Glomerular visceral epithelial cell (primary cell): Measurements from ENCODE around the gene AGT.
A peak's percentile ranks its signal among the peaks of the same experiment; 100 is the strongest.
"Not testable (repeated sequence)": the region's sequence is repeated elsewhere in the genome, so short reads cannot be mapped to it uniquely, and the experiment has no call there.

Experiments used
- DNase-seq: peaks from one replicate; pipeline ENCODE4 v3.0.0-alpha.2; 2016; ENCODE audit errors: extremely low spot score

AGT gene

DNA sequence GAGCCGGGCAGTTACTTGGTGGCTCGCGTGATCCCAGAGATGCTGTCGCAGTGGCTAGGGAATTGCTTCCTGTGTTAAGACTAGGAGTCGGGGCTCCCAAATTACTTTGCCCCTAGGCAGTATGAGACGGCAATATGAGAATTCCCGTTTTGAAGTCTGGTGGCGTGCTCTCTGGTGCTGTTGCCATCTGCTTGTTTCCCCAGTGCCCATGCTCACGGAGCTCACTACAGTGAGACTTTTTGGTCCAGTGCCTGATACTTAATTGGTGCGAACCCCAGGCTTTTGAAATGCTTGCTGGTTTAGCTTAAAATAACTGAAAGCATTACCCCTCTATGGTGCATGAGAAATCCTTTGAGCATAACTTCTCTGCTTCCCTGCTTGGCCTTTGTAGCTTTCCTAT is 22.3 kb downstream of the AGT start:
- DNase-seq = no peak

GRCh38 chr1:230690101-230690500 is 23.8 kb downstream of the AGT start:
- no peak for DNase-seq

DNA sequence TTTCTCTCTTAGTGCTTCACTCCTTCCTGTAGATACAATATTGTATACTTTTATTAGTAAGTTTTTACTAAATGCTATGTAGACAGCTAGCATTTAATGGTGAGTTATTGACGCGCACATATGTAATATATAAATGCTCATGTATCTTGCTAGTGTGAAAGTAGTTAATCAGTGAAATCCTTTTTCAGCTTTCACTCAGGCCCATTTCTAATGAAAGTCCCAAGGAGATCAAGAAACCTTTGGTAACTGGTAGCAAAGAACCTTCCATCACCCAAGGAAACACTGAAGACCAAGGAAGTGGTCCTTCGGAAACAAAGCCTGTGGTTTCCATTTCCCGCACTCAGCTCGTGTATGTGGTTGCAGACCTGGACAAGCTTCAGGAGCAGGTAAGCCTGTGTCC is 27.2 kb downstream of the AGT start:
- DNase-seq = no peak

DNA sequence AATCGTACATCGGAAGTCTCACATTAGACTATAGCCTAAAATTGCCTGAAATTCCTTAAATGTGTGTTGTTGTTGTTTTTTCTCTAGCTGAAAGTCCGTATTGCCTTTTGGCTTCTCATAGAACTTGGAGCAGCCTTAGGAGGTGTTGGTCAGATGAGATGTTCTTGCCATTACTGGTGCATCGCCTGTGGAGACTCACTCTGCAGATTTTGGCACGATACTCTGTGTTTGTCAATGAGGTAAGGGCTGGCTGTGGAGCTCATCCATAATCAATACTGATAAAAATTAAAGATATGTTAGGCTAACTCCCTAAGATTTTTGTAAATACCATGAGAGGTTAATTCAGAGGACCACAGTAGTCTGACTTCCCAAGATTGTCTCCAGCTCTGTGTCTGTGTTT is 28.9 kb downstream of the AGT start:
- no peak for DNase-seq

DNA sequence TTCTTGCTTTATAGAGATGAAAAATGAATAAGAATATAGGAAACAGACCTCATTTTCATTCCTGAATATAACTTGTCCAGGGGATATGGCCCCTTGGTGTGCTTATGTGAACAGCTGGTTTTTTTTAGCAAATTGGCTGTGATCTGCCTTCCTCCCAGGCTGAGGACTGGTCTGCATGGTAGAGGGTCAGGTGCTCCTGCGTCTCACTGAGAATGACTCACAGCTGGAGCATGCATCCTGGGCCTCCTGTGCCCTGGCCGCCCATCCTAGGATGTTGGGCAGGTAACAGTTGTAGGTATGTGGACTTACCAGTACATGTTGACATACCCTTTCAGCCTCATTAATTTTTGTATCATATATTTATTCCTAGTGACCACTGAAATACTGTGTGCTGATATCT is 29.8 kb downstream of the AGT start:
- DNase-seq = no peak

DNA sequence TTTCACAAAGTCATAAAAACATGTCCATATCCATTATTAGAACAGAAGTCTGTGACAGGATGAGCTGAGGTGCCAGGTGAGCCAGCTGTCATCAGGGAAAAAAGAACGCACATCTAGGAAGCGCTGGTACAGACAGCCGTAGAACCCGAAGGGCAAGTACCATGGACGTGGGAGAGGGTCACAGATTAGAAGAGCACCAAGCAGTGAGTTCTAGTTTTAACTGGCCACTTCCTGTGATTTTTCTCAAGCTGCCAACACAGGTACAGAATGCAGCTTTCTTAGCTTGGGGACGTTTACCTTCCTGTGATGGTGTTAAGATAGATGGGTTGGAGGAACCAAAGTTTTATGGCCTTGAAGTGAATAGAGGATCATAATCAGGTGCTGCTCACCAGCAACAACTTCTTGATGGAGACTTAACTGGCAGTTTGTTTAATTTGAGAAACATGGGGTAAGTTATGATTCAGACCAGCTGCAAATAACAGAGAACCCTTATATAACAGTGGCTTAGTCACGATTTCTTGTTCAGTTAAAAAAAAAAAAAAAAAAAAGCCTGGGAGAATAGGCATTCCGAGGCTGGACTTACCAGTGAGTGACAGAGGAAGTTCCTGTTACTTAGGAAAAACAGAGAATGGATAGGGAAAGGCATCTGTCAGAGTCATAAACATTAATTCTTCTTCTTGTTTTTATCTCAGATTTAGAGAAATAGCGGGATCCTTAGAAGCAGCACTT is 30.9 kb downstream of the AGT start:
- no peak for DNase-seq

GRCh38 chr1:230682274-230682673 is 31.6 kb downstream of the AGT start:
- peak; percentile 25 for DNase-seq

GRCh38 chr1:230681599-230681998 is 32.3 kb downstream of the AGT start:
- peak; percentile 80 for DNase-seq

- DNase-seq = no peak
Measured at GRCh38 chr1:230680300-230681025, 33.5 kb downstream of the AGT start.

- no peak for DNase-seq
Measured at GRCh38 chr1:230679825-230680224, 34.1 kb downstream of the AGT start.

DNA sequence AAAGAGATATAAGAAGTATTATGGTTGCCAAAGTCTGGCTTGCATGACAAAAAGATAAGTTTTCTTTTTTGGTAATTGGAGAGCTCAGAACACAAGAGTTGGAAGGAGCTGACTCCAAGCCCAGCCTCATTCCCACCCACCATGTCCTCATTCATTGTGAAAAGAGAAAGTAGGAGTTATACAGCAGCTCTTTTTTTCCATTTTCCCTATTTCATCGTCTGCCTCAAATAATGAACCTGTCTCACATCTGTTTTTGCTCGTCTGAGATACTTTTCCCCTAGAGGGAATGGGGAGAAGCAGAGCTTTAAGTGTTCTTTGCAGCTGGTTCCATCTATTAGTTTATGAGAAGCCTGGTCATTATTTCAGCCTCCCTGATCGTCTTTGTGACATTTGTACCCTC is 34.7 kb downstream of the AGT start:
- DNase-seq = no peak

GRCh38 chr1:230677200-230677599 is 36.7 kb downstream of the AGT start:
- no peak for DNase-seq

- no peak for DNase-seq
Measured at GRCh38 chr1:230674581-230674980, 39.3 kb downstream of the AGT start.

GRCh38 chr1:230669543-230669942 is 44.4 kb downstream of the AGT start:
- DNase-seq = no peak

DNA sequence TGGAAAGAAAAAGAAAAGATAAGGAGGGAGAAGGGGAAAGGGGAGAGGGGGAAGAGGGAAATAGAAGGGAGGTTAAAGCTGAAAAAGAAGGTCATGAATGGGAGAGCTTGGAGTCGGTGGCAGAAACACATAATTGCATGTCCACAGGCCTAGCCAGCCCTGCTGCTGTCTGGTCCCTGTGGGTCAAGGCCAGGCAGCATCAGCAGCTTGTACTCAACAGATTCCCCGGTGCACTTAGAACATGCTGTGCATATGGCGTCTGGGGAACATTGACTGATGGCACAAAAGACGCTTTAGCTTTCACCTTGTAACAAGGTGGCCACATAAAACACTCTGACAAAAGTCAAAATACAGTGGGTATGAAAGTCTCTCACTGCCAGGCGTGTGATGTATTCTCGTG is 45.7 kb downstream of the AGT start:
- no peak for DNase-seq

DNA sequence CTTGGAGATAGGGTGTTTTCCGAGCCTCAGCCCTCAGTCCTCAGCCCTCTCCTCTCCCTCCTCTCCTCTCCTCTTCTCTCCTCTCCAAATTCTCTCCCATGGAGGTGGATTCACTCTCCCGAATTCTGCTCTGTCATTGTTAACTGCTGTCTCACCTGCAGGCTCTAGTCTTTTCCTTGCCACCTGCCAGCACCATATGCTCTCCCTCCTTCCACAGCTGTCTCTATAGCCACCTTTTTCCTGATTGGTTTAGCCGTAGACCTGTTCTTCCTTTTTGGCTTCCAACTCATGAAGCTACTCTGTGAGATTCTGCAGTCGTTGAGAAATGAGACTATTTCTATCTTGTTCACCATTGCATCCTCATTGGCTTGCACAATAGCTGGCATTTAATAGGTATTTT is 51.9 kb downstream of the AGT start:
- no peak for DNase-seq

DNA sequence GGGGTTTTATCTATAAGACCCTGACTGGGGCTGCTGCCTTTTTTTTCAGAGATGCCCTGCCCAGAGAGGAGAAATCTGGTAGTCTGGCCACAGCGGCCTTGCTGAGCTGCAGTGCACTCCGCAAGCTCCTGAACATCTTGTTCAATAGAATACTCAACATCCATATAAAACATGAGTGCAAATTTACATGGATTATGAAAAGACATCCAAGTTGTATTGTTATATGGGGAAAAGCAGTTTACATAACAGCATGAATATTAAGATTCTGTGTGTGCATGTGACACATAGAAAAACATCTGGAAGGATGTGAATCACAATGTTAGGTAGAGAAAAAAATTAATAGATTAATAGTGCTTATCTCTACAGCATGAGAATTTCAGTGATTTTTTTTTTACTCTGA is 55.2 kb downstream of the AGT start:
- no peak for DNase-seq

GRCh38 chr1:230658103-230658502 is 55.8 kb downstream of the AGT start:
- not testable (repeated sequence) for DNase-seq

- not testable (repeated sequence) for DNase-seq
Measured at GRCh38 chr1:230656719-230657118, 57.2 kb downstream of the AGT start.
